ENCODE results near the gene BRD1.

Gene BRD1

DNA sequence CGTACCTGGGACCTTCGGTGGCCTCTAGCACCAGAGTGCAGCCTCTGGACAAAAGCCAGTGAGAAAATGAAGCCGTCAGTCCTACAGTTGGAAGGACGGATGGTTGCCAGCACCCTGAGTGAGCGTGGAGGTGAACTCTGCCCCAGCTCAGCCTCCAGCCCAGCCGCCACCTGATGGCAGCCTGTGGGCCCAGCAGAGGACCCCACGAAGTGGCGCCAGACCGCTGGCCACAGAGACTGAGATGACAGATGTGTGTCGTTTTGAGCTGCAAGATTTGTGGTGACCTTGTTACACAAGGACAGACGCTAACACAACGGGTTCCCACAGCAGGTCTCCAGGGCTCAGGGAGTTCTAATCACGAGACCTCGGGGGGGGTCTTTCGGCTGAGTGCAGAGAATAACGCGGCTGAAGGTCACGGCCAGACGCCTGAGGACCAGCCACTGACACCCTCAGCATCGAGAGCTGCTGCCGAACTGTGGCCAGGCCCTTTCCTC lies 75.0 kb downstream of the BRD1 start:
- DNase-seq (ENCODE audit: low spot score) = peak; percentile 37

DNA sequence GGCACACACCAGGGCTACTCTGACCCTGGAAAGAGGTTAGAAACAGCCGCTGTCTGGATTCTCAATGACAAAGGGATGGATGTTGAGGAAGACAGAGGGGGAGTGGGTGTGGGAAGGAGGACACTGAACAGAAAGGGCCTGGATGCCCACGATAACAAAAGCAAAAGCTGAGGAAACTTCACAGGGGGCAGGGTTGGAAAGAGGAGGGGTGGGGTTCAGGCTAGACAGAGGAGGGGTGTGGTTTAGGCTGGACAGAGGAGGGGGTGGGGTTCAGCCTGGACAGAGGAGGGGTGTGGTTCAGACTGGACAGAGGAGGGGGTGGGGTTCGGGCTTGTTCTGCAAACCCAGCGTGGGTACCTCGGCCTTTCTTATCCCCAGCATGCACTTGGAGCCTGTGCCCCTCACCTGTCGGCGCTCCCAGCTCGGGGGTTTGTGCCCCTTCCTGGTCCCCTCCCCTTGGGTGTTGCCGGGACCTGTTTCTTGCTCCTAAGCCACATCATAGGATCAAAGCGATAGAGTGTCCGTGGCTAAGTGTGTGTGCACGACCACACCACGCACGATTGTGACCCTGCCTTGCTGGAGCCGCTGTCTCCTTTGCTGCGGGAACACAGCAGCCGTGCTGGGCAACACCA lies 75.6 kb downstream of the BRD1 start:
- peak; percentile 41 for DNase-seq (ENCODE audit: low spot score)

DNA sequence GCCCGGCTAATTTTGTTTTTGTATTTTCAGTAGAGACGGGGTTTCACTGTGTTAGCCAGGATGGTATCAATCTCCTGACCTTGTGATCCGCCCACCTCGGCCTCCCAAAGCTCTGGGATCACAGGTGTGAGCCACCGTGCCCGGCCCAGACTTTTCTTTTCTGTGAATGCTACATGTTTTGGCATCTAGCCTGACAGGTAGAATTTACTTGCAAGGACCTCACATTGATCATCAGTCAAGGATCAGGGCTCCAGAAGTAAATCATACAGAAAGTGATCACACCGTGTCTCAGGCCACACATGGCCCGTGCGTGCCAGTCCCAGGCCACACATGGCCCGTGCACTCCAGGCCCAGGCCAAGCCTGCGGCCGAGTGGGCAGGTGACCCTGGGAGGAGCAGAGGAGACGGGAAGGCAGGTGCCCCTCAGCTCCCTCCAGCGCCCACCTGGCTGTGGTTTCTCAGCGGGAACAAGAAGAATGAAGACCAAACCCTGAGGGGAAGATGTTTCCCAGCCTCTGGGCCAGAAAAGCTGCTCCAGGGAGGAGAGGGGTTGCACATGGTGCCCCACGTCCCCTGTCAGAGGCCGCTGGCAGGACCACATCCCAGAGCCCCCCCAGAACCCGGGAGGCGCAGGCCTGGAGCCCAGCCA lies 76.2 kb downstream of the BRD1 start:
- DNase-seq (ENCODE audit: low spot score) = peak; percentile 25

DNA sequence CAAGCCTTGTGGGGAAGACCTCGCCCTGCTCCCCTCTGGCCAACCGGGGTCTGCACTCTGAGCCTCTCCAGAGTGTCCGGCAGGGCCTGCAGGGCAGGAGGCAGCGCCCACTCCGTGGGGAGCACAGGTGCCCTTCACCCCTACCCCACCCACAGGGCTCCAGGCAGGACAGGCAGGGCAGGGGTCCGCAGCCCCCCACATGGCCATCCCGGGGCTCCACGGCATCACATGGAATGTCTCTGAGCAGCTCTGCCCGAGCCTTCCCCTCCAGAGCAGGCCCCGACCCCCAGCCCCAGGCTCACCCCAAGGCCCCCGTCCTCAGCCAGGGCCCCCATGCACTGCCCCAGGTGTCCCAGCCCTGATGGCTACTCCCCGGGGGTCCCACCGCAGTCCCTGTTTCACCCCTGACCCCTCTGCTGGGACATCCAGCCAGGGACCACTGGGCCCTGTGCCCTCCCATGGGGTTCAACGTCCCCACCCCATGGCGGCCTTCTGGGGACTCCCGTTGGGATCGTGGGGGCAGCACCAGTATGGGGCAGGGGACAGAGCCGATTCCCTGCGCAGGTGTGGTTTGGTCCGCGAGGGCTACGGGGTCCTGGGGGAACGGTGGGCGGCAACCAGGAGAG lies 77.7 kb downstream of the BRD1 start:
- peak; percentile 46 for DNase-seq (ENCODE audit: low spot score)

DNA sequence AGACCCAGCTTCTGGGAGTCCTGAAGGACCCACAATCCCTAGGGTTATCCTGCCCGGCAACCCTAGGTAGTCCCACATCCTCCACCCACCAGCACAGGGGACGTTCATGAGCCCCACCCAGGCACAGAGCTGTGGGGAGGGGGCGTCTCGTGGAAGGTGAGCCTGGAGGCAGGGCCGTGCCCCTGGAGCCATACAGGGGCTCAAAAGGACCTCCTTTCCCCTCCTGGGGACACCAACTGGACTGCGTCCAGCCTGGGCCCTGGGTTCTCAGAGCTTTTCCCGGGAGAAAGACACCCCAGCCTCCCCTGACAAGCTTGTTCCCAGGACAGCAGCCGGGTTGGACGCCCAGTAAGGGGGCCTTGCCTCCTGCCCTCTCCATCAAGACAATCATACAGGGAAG lies 78.4 kb downstream of the BRD1 start:
- DNase-seq (ENCODE audit: low spot score) = peak; percentile 45

DNA sequence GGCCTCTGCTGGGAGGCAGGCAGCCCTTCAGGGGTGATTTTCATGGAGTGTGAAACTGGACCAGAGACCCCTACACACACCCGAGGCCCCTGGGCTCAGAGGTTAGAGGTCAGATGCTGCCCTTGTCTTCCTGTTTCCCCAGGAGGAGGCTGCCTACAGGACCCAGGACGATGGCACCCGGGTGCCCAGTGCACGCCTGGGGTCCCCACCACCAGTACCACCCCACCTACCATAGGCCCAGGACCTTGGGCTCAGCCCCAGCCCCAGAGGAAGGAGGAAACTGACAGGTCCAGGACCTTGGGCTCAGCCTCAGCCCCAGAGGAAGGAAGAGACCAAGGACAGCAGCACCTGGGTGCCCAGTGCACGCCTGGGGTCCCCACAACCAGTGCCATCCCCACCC lies 79.2 kb downstream of the BRD1 start:
- DNase-seq (ENCODE audit: low spot score) = peak; percentile 52

DNA sequence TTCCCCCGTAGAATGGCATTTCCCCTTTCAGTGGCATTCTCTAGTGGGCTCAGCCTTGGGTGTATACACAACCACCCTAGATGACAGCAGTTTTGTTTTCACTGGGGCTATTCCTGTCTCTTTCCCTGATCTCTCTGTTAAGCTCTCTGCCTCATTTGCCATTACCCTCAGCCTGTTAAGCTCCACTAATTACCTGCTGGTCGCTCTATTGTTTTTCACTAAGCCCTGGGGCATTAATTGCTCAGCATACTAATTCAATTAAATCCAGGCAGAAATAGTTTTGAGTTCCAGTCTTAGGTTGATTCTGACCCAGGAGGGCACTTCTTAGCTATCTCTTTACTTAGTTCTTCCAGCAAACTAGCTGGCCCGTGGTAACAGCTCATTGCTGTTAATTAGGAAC lies 80.0 kb downstream of the BRD1 start:
- DNase-seq (ENCODE audit: low spot score) = no peak

DNA sequence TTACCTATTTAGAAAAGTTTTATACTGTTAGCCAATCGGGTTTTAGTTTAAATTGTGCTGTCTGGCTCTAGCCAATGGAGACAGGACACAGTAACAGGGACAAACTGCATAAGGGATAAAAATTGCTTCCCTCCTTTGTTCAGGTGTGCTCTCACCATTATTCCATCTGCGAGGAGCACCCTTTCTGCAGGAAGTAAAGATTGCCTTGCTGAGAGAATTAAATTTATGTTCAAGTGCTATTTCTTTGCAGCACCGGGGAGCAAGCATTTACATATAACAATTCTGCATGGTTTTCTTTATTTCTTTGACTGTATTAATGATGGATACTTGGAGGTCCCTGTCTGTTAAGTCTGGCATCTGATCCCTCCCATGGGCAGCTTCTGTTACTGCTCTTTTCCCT lies 80.5 kb downstream of the BRD1 start:
- DNase-seq (ENCODE audit: low spot score) = no peak

DNA sequence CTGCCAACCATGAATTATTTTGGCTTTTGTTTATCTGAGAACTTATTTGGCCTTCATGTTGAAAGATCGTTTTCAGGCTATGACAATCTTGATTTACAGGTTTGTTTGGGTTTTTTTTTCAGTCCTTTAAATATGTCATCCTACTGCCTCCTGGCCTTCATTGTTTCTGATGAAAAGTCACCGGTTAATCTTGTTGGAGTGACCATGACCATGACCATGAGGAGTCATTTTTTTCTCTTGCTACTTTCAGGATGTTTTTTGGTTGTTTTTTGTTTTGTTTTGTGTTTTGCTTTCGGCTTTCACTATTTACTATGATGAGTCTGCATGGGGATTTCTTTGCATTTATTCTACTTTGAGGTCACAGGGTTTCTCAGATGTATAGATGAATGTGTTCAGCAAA lies 81.6 kb downstream of the BRD1 start:
- no peak for DNase-seq (ENCODE audit: low spot score)

DNA sequence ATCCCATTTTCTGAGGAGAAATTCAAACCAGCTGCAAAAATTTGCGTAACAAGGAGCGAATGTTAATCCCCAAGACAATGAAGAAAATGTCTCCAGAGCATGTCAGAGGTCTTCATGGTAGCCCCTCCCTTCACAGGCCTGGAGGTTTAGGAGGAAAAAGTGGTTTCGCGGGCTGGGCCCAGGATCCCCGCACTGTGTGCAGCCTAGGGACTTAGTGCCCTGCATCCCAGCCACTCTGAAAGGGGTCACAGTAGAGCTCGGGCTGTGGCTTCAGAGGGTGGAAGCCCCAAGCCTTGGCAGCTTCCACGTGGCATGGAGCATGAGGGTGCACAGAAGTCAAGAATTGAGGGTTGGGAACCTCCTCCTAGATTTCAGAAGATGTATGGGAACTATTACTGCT lies 87.4 kb downstream of the BRD1 start:
- no peak for DNase-seq (ENCODE audit: low spot score)

DNA sequence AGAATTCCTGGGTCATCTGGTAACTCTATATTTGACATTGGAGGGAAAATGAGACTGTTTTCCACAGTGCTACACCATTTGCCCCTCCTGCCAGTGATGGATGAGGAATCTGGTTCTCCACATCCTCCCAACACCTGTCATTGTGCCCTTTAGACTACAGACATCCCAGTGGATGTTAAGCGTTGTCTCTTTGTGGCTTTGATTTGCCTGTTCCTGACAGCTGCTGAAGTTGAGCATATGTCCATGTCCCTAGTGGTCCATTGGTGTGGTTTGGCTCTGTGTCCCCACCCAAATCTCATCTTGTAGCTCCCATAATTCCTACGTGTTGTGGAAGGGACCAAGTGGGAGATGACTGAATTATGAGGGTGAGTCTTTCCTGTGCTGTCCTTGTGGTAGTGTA lies 88.5 kb downstream of the BRD1 start:
- DNase-seq (ENCODE audit: low spot score) = no peak

DNA sequence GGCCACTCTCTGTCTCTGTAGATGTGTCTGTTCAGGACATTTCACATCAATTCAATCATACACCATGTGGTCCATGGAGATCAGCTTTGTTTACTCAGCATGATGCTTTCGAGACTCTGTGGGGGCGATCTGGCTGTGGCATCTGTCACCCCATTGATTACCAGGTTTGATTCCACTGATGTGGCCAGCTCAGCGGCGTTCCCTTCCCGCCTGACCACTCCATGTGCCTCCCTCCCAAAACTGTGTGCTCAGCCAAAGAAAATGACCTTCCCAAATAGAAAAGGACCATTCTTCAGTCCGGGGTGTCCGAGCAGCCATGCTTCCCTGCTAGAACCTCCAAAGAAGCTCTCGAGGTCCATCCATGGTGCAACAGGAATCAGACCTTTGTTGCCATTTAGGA lies 89.1 kb downstream of the BRD1 start:
- DNase-seq (ENCODE audit: low spot score) = no peak

DNA sequence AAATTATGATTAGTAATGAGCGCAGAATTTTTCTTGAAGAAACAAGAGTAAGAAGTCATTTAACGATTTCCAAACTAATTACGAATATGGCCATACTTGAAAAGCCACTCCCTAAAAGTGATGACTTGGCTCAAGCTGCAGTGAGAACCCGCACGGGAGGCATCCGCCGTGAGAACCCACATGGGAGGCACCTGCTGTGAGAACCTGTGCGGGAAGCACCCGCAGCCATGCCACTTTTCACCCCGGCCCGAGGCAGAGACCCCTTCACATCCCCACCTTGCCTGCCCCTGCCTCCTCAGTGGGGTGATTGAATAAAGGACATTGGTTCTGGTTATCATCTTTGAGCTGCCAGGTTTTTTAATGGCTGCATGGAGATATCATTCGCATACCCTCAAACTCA lies 89.7 kb downstream of the BRD1 start:
- DNase-seq (ENCODE audit: low spot score) = no peak

DNA sequence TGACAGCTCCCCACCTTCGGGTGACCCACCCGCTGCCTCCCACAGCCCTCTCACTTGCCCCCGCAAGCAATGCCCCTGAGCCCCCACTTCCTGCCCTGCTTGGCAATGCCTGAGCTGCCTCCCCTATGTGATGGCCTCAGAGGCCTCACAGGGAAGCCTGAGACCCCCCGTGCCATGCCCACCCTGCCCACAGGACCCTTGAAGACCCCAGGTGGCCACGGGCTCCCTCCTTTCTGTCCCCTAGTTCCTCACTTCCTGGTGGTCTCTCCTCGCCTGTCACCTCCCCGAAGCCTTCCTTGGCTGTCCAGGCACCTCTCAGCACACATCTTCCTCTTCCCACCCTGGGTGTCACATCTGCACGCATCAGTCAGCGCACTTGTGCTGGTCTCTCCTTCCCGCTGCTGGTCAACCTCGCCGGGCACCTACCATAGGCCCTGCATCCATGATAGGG lies 90.5 kb downstream of the BRD1 start:
- no peak for DNase-seq (ENCODE audit: low spot score)

DNA sequence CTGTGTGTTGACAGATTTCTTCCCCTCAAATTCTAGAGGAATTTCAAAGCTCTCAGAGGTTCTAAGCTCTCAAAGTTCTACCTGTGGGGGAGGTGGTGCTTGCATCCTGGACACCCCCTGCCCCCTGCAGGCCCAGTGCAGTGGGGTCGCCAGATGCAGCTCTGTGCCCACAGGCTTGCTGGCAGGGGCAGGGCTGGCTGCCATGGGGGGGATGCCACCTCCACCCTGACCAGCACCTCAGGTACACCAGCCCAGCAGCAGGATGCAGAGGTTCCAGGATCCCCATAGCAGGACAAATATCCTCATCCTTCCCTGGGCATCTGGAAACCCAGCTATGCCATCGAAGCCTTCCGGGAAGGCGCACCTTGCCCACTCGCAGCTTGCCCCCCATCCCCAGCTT lies 91.1 kb downstream of the BRD1 start:
- no peak for DNase-seq (ENCODE audit: low spot score)

DNA sequence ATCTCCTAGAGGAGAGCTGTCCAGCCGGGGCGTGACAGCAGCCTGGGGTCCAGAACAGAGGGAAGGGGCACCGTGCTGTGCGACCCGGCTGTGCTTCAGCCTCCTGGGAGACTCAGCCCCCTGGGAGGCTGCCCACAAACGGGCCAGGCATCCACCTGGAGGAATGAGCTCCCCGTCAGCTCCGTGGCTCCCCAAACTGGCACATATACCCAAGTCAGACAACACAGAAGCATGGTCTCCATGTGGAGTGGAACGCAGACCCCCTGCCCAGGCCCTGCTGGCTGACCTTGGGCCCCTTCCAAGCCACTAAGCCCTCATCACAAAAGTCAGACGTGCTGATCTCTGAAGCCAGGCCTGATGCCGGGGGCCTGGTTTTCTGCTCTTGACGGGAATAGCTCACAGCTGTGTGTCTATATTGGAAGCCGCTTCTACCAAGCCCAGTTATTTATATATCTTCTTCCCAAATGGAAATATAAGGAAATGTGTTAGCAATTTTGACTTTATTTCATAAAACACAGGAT lies 91.7 kb downstream of the BRD1 start:
- DNase-seq (ENCODE audit: low spot score) = no peak

DNA sequence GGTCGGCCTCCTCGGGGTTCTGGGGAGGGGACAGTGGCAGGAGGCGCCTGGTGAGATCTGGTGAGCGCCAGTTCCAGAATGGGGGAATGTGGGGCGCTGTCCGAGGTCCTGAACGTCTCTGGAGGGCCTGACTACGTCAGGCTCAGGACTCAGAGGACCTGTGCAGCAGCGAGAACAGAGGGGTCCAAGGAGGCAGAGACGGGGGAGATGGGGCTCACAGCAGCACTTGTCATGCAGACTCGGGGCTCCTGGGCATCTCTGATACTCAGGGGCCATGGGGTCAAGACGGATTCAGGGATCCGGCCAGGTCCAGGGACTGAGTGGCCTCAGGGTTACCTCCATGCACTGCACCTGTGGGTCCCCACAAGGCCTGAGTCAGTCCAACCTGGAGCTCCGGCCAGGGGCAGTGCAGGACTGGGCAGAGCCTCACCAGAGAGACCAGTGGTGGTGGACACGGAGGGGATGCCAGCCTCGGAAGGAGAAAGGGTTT lies 92.2 kb downstream of the BRD1 start:
- no peak for DNase-seq (ENCODE audit: low spot score)

DNA sequence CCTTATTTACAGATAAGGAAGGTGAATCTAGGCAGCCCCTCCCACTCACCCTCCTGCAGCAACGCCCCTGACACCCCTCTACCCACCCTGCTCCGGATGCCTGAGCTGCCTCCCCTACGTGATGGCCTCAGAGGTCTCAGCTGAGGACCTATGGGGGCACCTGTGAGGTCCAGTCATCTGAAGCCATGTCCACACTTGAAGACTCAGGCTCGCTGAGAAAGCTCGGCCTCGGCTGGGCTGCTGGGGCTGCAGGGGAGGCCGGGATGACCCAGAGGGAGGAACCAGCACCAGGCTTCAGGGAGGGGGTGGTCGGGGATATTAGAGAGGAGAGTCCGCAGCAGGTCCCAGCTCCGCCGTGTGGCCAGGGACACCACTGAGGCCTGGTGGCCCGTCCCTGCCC lies 92.8 kb downstream of the BRD1 start:
- DNase-seq (ENCODE audit: low spot score) = no peak

DNA sequence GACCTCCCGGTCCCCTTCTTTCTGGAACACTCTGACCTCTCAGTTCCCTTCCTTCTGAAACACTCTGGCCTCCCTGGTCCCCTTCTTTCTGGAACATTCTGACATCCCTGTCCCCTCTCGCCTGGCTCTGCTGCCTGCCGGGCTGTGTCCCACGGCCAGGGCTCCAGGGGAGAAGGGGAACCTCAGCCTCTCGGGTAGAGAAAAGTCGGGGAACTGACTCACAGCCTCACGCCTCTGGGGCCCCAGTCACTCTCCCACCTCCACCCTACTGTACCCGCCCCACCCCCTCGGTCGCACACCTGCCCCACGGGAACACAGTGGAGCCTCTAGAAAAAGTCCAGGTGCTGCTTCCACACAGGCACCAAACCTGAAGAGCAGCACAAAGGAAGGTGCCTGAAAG lies 93.3 kb downstream of the BRD1 start:
- no peak for DNase-seq (ENCODE audit: low spot score)

DNA sequence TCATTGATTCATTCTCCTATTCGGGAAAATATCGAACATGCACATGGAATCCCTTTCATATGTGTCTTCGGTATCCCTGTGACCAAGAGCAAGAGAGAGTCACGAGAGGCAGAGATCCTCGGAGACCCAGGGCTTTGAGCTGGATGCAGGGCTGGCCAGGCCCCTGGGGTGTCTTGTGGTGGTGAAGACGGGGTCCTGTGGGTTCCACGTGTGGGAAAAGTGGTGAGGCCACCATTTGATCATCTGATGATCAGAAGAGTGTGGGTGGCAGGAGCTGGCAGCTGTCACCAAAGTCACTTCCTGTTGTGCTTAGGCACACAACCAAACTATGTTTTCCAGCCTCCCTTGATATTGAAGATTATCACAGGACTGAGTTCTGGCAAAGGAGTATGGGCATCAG lies 94.0 kb downstream of the BRD1 start:
- DNase-seq (ENCODE audit: low spot score) = no peak

DNA sequence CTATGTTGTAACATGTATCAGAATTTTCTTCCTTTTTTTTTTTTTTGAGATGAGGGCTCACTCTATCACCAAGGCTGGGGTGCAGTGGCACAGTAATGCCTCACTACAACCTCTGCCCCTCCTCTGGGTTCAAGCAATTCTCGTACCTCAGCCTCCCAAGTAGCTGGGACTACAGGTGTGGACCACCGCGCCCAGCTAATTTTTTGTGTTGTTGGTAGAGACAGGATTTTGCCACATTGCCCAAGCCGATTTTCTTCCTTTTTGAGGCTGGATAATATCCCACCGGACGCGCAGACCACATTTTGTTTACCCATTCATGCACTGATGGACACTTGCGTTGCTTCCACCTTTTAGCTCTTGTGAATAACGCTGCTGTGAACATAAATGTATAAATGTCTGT lies 97.0 kb downstream of the BRD1 start:
- no peak for DNase-seq (ENCODE audit: low spot score)

DNA sequence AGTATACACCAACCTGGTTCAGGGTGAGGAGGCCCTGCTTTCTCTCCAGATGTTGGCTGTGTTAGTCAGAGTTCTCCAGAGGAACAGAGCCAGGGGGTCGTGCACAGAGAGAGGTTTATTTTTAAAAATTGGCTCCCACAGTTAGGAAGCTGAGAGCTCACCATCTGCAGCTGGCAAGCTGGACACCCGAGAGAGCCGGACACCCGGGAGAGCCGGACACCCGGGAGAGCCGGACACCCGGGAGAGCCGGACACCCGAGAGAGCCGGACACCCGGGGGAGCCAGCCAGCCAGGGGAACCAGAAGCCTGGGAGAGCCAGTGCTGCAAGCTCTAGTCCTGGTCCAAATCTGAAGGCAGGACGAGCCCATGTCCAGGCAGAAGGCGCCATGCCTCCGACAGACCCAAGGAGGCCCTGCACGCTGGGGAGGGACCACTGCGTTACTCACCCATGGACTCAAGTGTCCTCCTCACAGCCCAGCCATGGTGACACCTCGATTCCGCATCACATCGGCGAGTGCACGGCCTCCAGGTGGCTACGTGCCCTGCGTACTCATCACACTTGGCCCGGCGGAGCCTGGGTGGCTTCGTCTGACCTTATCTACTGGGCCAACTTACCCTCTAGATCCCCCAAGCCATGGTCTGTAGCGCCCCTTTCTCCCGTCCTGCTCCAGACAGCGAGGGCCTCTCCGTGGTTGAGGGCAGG lies 99.0 kb downstream of the BRD1 start:
- no peak for DNase-seq (ENCODE audit: low spot score)

All from left forelimb (tissue), 1 donor.